ENCODE data around the gene TMC8.
"Not testable (repeated sequence)": the region's sequence is repeated elsewhere in the genome, so short reads cannot be mapped to it uniquely, and the experiment has no call there.

DNA sequence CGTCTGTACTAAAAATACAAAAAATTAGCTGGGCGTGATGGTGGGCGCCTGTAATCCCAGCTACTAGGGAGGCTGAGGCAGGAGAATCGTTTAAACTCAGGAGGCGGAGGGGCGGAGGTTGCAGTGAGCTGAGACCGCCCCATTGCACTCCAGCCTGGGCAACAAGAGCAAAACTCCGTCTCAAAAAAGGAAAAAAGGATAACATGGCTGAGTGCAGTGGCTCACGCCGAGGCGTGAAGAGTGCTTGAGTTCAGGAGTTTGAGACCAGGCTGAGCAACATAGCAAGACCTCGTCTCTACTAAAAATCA lies 9.2 kb downstream of the TMC8 start:
- TF ChIP-seq CTCF (IDR thresholded peaks at IDR 0.05); EP300 (IDR thresholded peaks at IDR 0.05; ENCODE audit: low read depth); POLR2A (IDR thresholded peaks at IDR 0.05); POLR2AphosphoS5 (IDR thresholded peaks at IDR 0.05): not testable (repeated sequence)

Data from transverse colon (tissue), 4 donors.